EH (cell line): ENCODE data around the gene TMEM266.

Experiments
- DNase-seq: peaks from one replicate; pipeline ENCODE4 v3.0.0-alpha.2; 2015; ENCODE audit warnings: low read depth

TMEM266 gene

DNA sequence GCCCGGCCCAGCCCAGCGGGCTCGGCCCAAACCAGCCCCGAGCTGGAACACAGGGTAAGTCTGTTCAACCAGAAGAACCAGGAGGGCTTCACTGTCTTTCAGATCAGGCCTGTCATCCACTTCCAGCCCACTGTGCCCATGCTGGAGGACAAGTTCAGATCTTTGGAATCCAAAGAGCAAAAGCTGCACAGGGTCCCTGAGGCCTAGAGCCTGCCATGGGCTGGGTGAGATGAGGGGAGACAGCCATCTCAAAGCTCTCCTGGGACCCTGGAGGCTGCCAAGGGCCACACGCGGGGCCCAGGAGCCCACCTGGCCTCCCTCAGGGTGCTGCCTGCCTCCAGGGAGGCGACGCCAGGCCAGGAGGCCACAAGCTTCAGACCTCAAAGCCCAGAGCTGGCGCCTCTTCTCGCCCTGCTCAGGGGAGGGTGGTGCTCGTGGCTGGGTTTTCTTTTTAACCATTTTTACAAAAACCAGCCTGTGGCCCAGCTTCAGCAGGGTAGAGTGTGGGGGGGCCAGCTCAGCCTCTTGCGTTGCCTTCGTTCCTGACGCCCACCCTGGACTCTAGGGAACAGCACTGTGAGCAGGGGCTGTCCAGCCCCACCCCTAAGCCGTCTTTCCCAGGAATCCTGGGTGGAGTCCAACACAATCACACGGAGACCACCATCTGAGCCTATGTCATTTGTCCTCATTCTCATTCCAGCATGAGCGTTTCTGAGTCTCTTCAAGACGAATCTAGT, 144.5 kb downstream of the TMEM266 start:
- DNase-seq: no peak

- DNase-seq: no peak
These were observed 145.2 kb downstream of the TMEM266 start for GRCh38 chr15:76204916-76205460.

DNA sequence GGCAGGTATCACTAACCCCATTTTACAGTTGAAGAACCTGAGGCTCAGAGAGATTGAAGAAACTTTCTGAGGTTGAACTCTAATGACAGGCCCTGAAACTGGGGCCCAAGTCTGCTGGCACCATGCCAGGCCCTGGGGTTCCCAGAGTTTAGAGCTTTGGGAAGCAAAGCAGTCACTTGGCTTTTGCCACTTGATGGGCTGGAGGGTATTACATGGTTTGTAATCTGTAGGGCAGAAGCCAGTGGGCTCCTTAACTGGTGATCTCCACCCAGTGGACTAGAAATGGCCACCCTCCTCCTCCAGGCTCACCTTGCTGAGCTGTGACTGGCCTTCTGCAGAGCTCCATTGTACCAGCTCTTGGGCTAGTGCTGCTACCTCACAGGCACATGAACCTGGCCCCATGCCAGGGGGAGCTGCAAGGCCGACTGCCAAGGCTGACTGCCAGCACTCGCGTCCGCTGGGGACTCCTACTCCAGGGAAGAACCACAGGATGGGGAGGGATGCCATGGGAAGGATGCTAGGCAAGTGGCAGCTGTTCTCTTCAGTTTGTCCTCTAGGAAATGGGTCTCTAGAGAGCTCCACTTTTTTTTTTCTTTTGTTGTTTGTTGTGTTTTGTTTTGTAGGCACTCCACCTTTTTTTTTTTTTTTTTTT, 146.7 kb downstream of the TMEM266 start:
- no peak for DNase-seq

DNA sequence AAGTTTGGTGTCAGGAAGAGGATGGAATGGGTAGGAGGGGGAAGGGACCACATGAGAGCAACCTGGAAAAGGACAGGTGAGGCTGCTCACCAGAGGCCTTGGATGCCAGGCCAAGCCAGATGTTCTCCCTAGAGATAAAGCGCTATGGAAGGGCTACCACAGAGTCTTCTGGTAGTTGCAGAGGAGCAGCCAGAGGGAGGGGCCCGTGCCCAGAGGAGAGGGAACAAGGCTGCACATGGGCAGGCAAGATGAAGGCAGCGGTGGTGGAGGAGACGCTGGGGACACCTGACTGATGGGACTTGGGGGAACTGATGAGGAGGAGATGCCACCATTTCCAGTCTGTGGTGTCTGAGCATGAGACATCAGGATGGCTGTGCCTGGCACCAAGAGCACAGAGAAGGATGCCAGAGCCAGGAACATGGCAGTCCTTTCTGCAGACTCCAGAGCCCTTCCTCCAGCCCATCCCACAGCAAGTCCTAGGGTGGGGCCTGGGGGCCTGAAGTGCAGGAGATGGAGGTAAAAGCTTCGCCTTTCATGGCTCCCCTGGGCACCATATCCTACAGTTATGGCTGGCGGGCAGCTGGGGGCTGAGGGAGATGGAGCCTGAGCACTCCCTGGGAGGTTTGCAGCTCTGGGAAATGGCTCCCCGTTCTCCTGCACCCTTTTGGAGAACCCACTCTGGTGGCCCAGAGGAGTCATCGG, 148.4 kb downstream of the TMEM266 start:
- DNase-seq: no peak

GRCh38 chr15:76208786-76209424, 149.1 kb downstream of the TMEM266 start:
- DNase-seq: peak; percentile 21

GRCh38 chr15:76209523-76209922, 149.7 kb downstream of the TMEM266 start:
- no peak for DNase-seq

GRCh38 chr15:76209942-76210341, 150.2 kb downstream of the TMEM266 start:
- no peak for DNase-seq

DNA sequence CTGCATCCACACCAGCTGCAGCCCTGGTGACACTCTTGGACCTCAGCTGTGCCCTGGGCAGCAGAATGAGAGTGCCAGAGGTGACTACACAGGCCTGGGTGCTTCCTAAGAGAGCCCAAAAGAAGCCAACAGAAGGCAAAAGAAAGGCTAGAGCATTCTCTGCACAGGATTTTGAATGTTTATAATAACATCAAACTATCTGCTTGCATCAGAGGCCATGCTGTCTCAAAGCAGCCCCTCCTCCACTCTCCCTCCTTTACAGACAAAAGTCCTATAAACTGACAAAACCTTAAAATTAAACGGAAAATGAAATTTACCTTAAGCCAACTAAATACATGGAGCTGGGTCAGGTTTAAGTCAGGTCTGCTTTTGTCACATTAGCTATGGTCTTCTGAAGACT, 155.8 kb downstream of the TMEM266 start:
- DNase-seq: no peak

DNA sequence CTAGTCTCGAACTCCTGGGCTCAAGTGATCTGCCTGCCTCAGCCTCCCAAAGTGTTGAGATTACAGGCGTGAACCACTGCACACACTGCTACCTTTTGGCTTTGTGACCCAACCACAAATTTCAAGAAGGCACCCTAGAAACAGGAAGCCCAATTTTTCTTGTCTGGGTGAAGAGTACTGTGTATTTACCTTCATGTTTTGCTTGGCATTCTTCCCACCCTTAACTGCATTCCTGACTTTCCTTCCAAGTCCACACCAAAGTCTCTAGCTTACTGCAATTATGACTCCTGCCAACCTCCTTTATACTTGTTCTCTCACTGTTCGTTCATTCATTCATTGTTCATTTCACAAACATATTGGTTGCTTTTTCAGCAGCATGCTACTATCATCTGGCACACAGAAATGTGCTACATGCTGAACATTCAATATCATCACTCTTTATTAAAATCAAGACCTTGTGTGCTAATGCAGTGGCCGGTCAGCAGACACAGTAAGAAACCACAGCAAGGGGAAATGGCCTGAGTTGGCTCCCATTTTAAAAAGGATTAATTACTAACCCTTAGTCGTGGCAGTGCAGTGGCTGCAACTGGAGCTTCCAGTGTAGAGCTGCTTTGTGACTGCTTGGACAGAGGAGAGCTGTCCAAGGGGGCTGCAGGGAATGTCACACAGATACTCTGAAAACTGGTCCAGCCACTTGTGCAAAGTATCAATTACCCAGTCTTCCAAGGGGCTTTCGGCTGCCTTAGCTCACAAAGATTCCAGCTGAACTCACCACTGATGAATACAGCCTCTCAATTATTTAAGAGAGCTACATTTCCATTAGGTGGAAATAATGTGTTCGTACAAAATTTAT, 157.5 kb downstream of the TMEM266 start:
- peak; percentile 58 for DNase-seq

- DNase-seq: no peak
These were observed 158.1 kb downstream of the TMEM266 start for GRCh38 chr15:76217882-76218217.

DNA sequence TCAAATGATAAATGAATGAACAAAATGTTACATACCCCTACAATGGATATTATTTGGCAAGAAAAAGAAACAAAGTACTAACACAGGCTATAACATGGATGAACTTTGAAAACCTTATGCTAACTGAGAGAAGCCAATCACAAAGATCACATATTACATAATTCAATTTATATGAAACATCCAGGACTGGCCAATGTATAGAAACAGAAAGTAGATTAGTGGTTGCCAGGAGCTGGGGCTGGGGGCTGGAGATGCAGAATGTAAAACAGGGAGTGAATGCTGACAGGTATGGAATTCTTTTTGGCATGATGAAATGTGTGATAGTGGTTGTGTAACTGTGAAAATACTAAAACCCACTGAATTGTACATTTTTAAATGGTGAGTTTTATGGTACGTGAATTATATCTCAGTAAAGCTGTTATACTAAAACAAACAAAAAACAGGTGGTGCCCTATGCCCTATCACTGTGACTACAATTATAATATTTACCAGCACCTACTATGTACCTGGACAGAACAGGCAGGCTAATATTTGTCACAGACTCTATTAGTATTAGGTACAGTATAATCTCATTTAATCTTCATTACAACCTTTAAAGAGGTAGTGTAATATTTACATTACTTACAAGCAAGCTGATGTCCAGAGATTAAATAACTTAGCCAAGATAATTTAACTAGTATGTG, 161.4 kb downstream of the TMEM266 start:
- DNase-seq: no peak

DNA sequence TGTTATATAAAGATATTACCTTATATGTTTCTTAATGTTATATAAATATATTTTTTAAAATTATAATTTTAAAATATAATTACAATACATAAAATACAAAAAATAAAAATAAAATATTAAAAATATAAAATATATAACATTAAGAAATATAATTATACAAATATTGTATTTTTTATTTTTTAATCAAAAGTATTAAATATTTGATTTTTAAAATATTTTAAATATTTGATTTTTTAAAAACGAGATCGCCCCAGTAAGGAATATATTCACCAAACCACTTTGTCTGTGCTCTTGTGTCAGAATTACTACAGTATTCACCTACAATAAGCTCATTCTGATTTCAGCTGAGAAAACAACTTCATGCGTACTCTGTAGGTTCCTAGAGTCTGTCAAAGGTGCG, 162.4 kb downstream of the TMEM266 start:
- DNase-seq: no peak

DNA sequence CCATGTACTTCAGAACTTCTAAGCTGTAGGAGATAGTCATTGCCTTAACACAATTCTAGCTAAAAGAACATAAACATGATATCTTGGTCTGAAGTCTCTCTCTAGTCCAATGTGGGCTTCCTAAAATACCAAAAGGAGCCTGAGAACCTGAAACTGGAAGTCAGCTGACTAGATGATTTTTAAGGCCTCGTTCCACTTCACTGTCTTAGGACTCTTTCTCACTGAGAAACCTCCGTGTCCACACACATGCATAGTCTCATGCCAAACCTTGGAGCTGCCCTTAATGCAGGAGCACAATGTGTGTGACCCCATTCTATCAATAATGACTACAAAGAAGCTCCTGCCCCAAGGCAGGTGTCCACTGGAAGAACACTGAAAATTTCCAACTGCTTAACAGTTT, 163.7 kb downstream of the TMEM266 start:
- DNase-seq: no peak

- DNase-seq: no peak
These were observed 169.5 kb downstream of the TMEM266 start for GRCh38 chr15:76229266-76229665.

- no peak for DNase-seq
These were observed 174.1 kb downstream of the TMEM266 start for GRCh38 chr15:76233921-76234320.

GRCh38 chr15:76234337-76234889, 174.6 kb downstream of the TMEM266 start:
- DNase-seq: no peak

DNA sequence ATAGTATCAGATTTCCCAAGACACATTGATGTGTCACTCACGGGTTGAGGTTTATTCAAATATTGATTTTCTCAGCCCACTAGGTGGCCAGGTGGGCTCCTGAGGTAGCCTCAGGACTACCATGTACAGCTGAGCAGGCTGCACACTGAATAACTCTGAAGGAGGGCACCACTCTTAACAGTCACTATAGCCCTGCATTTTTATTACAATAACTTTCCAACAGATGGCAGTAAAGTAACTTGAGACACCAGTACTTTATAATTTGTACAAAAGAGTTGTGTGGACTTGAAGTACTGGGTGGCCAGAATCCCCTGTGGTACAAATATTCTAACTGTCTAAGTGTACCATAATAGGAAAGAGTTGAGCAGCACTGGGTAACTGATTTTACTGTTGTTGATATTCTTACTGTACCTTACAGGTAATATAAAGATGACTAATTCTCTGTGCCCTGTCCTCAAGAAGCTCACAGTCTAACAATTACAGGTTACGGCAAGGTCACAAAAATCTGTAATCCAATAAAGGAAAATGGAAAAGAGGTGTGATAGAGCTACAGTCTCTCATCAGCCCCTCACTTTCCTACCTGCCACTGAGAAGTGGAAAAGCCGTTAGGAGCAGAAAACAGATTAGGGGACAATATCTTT, 175.5 kb downstream of the TMEM266 start:
- peak; percentile 61 for DNase-seq

- DNase-seq: no peak
These were observed 176.6 kb downstream of the TMEM266 start for GRCh38 chr15:76236350-76236749.

- DNase-seq: no peak
These were observed 180.0 kb downstream of the TMEM266 start for GRCh38 chr15:76239786-76240185.

- no peak for DNase-seq
These were observed 185.4 kb downstream of the TMEM266 start for GRCh38 chr15:76245072-76245610.
